DND-41 (cell line): ENCODE measurements around the gene HRH1.

Source experiments
- EZH2 ChIP-seq: IDR thresholded peaks from 3 replicates; pipeline ENCODE4 v1.6.1; 2012; ENCODE audit warnings: borderline replicate concordance, low read depth, mild to moderate bottlenecking, moderate library complexity, low read length, inconsistent platforms; ENCODE audit not compliant: severe bottlenecking
- TF ChIP-seq, protein P1 (sequence below): IDR thresholded peaks from 2 replicates; pipeline ENCODE4 v1.5.1; 2012; ENCODE audit warnings: borderline replicate concordance, low read length, moderate library complexity, mild to moderate bottlenecking; ENCODE audit not compliant: poor library complexity, severe bottlenecking; ENCODE audit errors: extremely low read depth

- TF ChIP-seq, protein P1, sequence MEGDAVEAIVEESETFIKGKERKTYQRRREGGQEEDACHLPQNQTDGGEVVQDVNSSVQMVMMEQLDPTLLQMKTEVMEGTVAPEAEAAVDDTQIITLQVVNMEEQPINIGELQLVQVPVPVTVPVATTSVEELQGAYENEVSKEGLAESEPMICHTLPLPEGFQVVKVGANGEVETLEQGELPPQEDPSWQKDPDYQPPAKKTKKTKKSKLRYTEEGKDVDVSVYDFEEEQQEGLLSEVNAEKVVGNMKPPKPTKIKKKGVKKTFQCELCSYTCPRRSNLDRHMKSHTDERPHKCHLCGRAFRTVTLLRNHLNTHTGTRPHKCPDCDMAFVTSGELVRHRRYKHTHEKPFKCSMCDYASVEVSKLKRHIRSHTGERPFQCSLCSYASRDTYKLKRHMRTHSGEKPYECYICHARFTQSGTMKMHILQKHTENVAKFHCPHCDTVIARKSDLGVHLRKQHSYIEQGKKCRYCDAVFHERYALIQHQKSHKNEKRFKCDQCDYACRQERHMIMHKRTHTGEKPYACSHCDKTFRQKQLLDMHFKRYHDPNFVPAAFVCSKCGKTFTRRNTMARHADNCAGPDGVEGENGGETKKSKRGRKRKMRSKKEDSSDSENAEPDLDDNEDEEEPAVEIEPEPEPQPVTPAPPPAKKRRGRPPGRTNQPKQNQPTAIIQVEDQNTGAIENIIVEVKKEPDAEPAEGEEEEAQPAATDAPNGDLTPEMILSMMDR = no peak
- no peak for TF ChIP-seq EZH2
Observed at GRCh38 chr3:11228041-11228440, 73.7 kb downstream of the HRH1 start.
